DND-41 (cell line): ENCODE measurements around the gene ARHGAP32.

Experiments used
- ATAC-seq: fragments of 200-7000 bp; cut with Tn5 transposase; 3 replicates; pipeline ENCODE4 v1.9.1; 2021; ENCODE audit warnings: low read depth; ENCODE audit not compliant: insufficient read depth
- DNase-seq: peaks from one replicate; pipeline ENCODE4 v3.0.0-alpha.2; 2020
- H2AFZ ChIP-seq: 2 replicates; pipeline ENCODE4 v1.6.0; 2012; ENCODE audit warnings: low read depth, low read length
- H3K27ac ChIP-seq: 2 replicates; pipeline ENCODE4 v1.5.1; 2012; ENCODE audit warnings: low read length, inconsistent platforms
- H3K27me3 ChIP-seq: fragments of 200-600 bp; sonication (generic); 2 replicates; pipeline ENCODE4 v1.6.0; 2012; ENCODE audit warnings: low read length, mild to moderate bottlenecking, inconsistent platforms; ENCODE audit not compliant: insufficient read depth, poor library complexity
- H3K36me3 ChIP-seq: 2 replicates; pipeline ENCODE4 v1.5.1; 2012; ENCODE audit warnings: low read length, inconsistent platforms; ENCODE audit not compliant: insufficient read depth
- H3K4me1 ChIP-seq: 2 replicates; pipeline ENCODE4 v1.5.1; 2012; ENCODE audit warnings: mild to moderate bottlenecking, low read length; ENCODE audit not compliant: insufficient read depth
- H3K4me2 ChIP-seq: 2 replicates; pipeline ENCODE4 v1.6.0; 2012; ENCODE audit warnings: mild to moderate bottlenecking, moderate library complexity, low read length, inconsistent platforms; ENCODE audit not compliant: insufficient read depth
- H3K4me3 ChIP-seq, 2 experiments: fragments of 200-600 bp in 1 of 2; shearing (Covaris generic) in 1 of 2; 2 replicates each; pipeline ENCODE4 v1.5.1; 2012 to 2016; ENCODE audit warnings: inconsistent platforms in 2 of 2, low read length in 2 of 2, mild to moderate bottlenecking in 2 of 2, low read depth in 1 of 2, moderate library complexity in 1 of 2
- H3K79me2 ChIP-seq: 2 replicates; pipeline ENCODE4 v1.6.0; 2012; ENCODE audit warnings: low read length, inconsistent platforms; ENCODE audit not compliant: insufficient read depth
- H3K9ac ChIP-seq: 2 replicates; pipeline ENCODE4 v1.6.0; 2012; ENCODE audit warnings: low read depth, mild to moderate bottlenecking, inconsistent platforms, low read length, moderate library complexity
- H3K9me3 ChIP-seq: 2 replicates; pipeline ENCODE4 v1.5.1; 2012; ENCODE audit warnings: low read length, moderate library complexity, mild to moderate bottlenecking, inconsistent platforms; ENCODE audit not compliant: insufficient read depth, severe bottlenecking
- H4K20me1 ChIP-seq: 2 replicates; pipeline ENCODE4 v1.6.0; 2012; ENCODE audit warnings: low read length; ENCODE audit not compliant: insufficient read depth
- EZH2 ChIP-seq: IDR thresholded peaks from 3 replicates; pipeline ENCODE4 v1.6.1; 2012; ENCODE audit warnings: borderline replicate concordance, low read depth, mild to moderate bottlenecking, moderate library complexity, low read length, inconsistent platforms; ENCODE audit not compliant: severe bottlenecking
- TF ChIP-seq, protein P1 (sequence below): IDR thresholded peaks from 2 replicates; pipeline ENCODE4 v1.5.1; 2012; ENCODE audit warnings: borderline replicate concordance, low read length, moderate library complexity, mild to moderate bottlenecking; ENCODE audit not compliant: poor library complexity, severe bottlenecking; ENCODE audit errors: extremely low read depth

ARHGAP32 gene

DNA sequence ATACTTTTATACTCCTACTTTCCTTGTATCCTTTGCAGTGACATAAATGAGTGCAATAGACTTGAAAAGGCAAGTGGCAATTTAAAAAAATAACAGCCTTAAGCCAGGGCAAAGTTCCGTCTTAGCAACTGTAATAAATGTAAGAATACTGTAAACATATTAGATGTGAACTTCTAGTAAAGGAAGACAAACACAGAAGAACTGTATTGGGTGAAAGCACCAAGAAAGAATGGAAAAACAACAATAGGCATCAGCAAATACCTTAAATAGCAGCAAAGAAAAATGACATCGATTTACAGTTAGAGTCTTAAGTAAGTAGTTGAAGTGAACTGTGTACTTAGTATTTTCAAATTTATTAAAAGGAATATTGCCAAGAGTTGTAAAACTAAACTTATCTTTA lies 174.0 kb downstream of the ARHGAP32 start:
- Histone ChIP-seq H3K9me3 (no peaks in the 10 kb centered on the region), H3K4me2 (no peak overlapping the region), H3K4me3 (no peak overlapping the region), H3K27ac (no peak overlapping the region), H3K36me3 (no peaks in the 10 kb centered on the region), H3K27me3 (no peaks in the 10 kb centered on the region), H3K79me2 (no peaks in the 10 kb centered on the region), H2AFZ (no peak overlapping the region), H3K4me1 (peaks cover 10% of the 10 kb centered on the region), H3K9ac (no peak overlapping the region), H4K20me1 (no peaks in the 10 kb centered on the region)
- ATAC-seq, result no peak
- DNase-seq, result no peak
- TF ChIP-seq EZH2, result no peak
- TF ChIP-seq, protein P1, sequence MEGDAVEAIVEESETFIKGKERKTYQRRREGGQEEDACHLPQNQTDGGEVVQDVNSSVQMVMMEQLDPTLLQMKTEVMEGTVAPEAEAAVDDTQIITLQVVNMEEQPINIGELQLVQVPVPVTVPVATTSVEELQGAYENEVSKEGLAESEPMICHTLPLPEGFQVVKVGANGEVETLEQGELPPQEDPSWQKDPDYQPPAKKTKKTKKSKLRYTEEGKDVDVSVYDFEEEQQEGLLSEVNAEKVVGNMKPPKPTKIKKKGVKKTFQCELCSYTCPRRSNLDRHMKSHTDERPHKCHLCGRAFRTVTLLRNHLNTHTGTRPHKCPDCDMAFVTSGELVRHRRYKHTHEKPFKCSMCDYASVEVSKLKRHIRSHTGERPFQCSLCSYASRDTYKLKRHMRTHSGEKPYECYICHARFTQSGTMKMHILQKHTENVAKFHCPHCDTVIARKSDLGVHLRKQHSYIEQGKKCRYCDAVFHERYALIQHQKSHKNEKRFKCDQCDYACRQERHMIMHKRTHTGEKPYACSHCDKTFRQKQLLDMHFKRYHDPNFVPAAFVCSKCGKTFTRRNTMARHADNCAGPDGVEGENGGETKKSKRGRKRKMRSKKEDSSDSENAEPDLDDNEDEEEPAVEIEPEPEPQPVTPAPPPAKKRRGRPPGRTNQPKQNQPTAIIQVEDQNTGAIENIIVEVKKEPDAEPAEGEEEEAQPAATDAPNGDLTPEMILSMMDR, result no peak

DNA sequence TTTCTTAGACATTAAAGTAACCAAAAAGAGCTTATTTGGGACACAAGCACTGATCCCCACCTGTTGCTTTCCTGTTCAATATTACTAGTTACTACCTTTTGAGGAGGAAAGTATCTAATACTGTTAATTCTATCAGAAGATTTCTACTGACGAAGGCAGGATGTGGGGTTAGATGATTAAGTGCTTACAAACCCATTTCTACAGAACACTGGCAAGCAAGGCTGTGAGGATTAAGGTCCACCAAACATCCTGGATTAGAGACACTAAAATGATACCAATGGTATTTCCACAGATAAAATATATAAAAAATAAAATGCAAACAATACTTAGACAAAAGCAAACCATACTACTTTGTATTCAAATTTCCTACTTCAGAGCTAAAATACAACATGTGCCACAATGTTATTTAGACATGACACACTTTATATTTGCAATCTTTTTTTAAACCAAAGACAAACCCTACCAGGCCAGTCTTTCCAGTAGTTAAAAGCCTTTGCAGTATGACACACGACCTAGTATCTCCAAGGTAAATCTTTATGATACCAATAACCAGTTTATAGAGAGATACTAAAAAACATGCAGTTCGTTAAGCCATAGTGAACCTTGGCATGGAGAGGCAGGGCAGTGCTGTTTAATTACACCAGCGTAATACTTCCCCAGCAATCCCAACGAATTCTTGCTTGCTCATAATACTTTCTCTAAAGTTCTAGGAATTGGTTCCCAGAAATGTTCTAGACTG lies 178.2 kb downstream of the ARHGAP32 start:
- DNase-seq, result no peak
- no peak overlapping the region for H3K4me2 ChIP-seq
- H3K4me3 ChIP-seq, result no peak overlapping the region
- no peak overlapping the region for H3K27ac ChIP-seq
- peaks cover 5% of the 10 kb centered on the region; the same call in 1 of the 2 replicates for H3K4me1 ChIP-seq
- H3K9me3 ChIP-seq, result no peaks in the 10 kb centered on the region
- ATAC-seq, result no peak
- no peaks in the 10 kb centered on the region for H4K20me1 ChIP-seq
- no peaks in the 10 kb centered on the region for H3K36me3 ChIP-seq
- H2AFZ ChIP-seq, result no peak overlapping the region
- no peaks in the 10 kb centered on the region for H3K27me3 ChIP-seq
- no peak for TF ChIP-seq EZH2
- TF ChIP-seq, protein P1, result no peak
- H3K9ac ChIP-seq, result no peak overlapping the region
- H3K79me2 ChIP-seq, result no peaks in the 10 kb centered on the region

DNA sequence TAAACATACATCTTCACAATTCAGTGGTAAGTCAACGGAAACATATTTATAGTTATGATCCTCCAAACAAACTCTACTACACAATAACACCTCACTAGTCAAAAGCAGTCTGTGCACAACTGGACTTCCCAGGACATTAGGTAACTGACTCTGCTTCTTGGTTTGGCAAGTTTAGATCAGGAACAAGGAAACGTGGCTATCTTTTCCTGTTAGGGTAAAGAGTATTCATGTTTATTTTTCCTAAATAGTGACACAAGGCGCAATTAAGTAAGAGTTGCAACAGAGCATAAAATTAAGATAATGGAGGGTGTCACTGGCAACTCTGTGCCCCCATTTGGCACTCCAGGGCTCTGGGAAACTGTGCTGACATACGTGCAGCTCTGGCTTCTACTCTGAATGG lies 179.2 kb downstream of the ARHGAP32 start:
- H3K4me2 ChIP-seq, result no peak overlapping the region
- no peak overlapping the region for H3K9ac ChIP-seq
- H3K27ac ChIP-seq, result no peak overlapping the region
- H3K4me3 ChIP-seq, result no peak overlapping the region
- DNase-seq, result no peak
- TF ChIP-seq, protein P1, result no peak
- TF ChIP-seq EZH2, result no peak
- H3K79me2 ChIP-seq, result no peaks in the 10 kb centered on the region
- H3K36me3 ChIP-seq, result no peaks in the 10 kb centered on the region
- peaks cover 5% of the 10 kb centered on the region; the same call in 1 of the 2 replicates for H3K4me1 ChIP-seq
- H3K27me3 ChIP-seq, result no peaks in the 10 kb centered on the region
- no peaks in the 10 kb centered on the region for H4K20me1 ChIP-seq
- no peaks in the 10 kb centered on the region for H3K9me3 ChIP-seq
- H2AFZ ChIP-seq, result no peak overlapping the region
- no peak for ATAC-seq
